ENCODE results near the gene VWA3A.
"Not testable (repeated sequence)": the region's sequence is repeated elsewhere in the genome, so short reads cannot be mapped to it uniquely, and the experiment has no call there.

The VWA3A gene

GRCh38 chr16:22193063-22193411 lies 100.7 kb downstream of the VWA3A start:
- POLR2A ChIA-PET (ENCODE audit: low non-redundant PET): no interaction called here
- H3K27ac ChIP-seq: no peak overlapping the region
- DNase-seq (ENCODE audit: low spot score): no peak
- CTCF ChIA-PET: no interaction called here
- no peak for TF ChIP-seq CTCF (conservative IDR thresholded peaks at IDR 0.05; ENCODE audit: low read depth)

GRCh38 chr16:22194707-22195444 lies 102.5 kb downstream of the VWA3A start:
- POLR2A ChIA-PET (ENCODE audit: low non-redundant PET): no interaction called here
- TF ChIP-seq CTCF (conservative IDR thresholded peaks at IDR 0.05; ENCODE audit: low read depth): no peak
- no peak for DNase-seq (ENCODE audit: low spot score)
- CTCF ChIA-PET: interaction anchor here (0.5 to 1.5 kb wide), 2 partner anchors 13 to 194 kb away, joined by 3 to 5 read pairs; no protein-coding TSS in a partner anchor
- H3K27ac ChIP-seq: peak overlapping the region; percentile 79

- peak overlapping the region; percentile 79 for H3K27ac ChIP-seq
- no peak for TF ChIP-seq CTCF (conservative IDR thresholded peaks at IDR 0.05; ENCODE audit: low read depth)
- ChIA-PET CTCF (interaction anchor here (0.5 to 1.5 kb wide), 2 partner anchors 12 to 195 kb away, joined by 3 to 5 read pairs; no protein-coding TSS in a partner anchor), POLR2A (ENCODE audit: low non-redundant PET) (no interaction called here)
- no peak for DNase-seq (ENCODE audit: low spot score)
Measured at GRCh38 chr16:22195445-22195694, 103.0 kb downstream of the VWA3A start.

GRCh38 chr16:22195695-22196558 lies 103.6 kb downstream of the VWA3A start:
- H3K27ac ChIP-seq: peak overlapping the region; percentile 79
- POLR2A ChIA-PET (ENCODE audit: low non-redundant PET): interaction anchor here (0.7 kb wide), 1 partner anchor 105 kb away, joined by 3 read pairs; no protein-coding TSS in a partner anchor
- DNase-seq (ENCODE audit: low spot score): peak; percentile 69
- TF ChIP-seq CTCF (conservative IDR thresholded peaks at IDR 0.05; ENCODE audit: low read depth): peak; percentile 93
- CTCF ChIA-PET: interaction anchor here (0.5 to 1.5 kb wide), 7 partner anchors 10 to 510 kb away, joined by 3 to 5 read pairs (median 3); partner anchors contain the start of gene EEF2K

GRCh38 chr16:22196559-22197168 lies 104.3 kb downstream of the VWA3A start:
- ChIA-PET POLR2A (ENCODE audit: low non-redundant PET) (interaction anchor here (0.7 kb wide), 1 partner anchor 105 kb away, joined by 3 read pairs; no protein-coding TSS in a partner anchor), CTCF (interaction anchor here (0.6 to 1.1 kb wide), 7 partner anchors 9 to 509 kb away, joined by 3 to 5 read pairs (median 4); partner anchors contain the start of gene EEF2K)
- H3K27ac ChIP-seq; DNase-seq (ENCODE audit: low spot score): not testable (repeated sequence)

- ChIA-PET CTCF (interaction anchor here (0.5 kb wide), 1 partner anchor 18 kb away, joined by 3 read pairs; no protein-coding TSS in a partner anchor), POLR2A (ENCODE audit: low non-redundant PET) (no interaction called here)
- TF ChIP-seq CTCF (conservative IDR thresholded peaks at IDR 0.05; ENCODE audit: low read depth): 0 out of 2 replicates have a peak, but pooled peaks have one; percentile 6
- H3K27ac ChIP-seq: peak overlapping the region; percentile 94
- DNase-seq (ENCODE audit: low spot score): no peak
Measured at GRCh38 chr16:22198547-22199293, 106.4 kb downstream of the VWA3A start.
